ENCODE data around the gene LST1. TPM values are rescaled to one million over a fixed set of nuclear protein-coding genes. Genes with fewer than 3 reads are reported as not detected.
"Not testable (repeated sequence)": the region's sequence is repeated elsewhere in the genome, so short reads cannot be mapped to it uniquely, and the experiment has no call there.

LST1 gene
- polyA plus RNA-seq, 1 donor: 8.3 TPM

GRCh38 chr6:31581434-31582229 lies 4.4 kb upstream of the LST1 start:
- DNase-seq: no peak

GRCh38 chr6:31582230-31582643 lies 3.8 kb upstream of the LST1 start, which contains the start of gene LTB:
LTB (minus strand) TSS chr6:31582424; CDS start chr6:31582417, 7 bp downstream.
- no peak for DNase-seq

GRCh38 chr6:31585491-31585890 lies 586 bp upstream of the LST1 start:
- no peak for DNase-seq

GRCh38 chr6:31586599-31587281 lies 663 bp downstream of the LST1 start:
- DNase-seq: no peak

- DNase-seq: no peak
Measured at GRCh38 chr6:31587791-31588777, 2.0 kb downstream of the LST1 start.

GRCh38 chr6:31588871-31589650 lies 3.0 kb downstream of the LST1 start:
- DNase-seq: no peak

GRCh38 chr6:31590691-31591090 lies 4.6 kb downstream of the LST1 start:
- DNase-seq: not testable (repeated sequence)

- no peak for DNase-seq
Measured at GRCh38 chr6:31592396-31592771, 6.3 kb downstream of the LST1 start.

GRCh38 chr6:31597006-31597405 lies 10.9 kb downstream of the LST1 start:
- DNase-seq: no peak

GRCh38 chr6:31607317-31607716 lies 21.2 kb downstream of the LST1 start:
- no peak for DNase-seq

- no peak for DNase-seq
Measured at GRCh38 chr6:31609519-31610406, 23.7 kb downstream of the LST1 start.

GRCh38 chr6:31610968-31611367 lies 24.9 kb downstream of the LST1 start:
- DNase-seq: no peak

GRCh38 chr6:31614075-31614619 lies 28.1 kb downstream of the LST1 start:
- DNase-seq: no peak

- no peak for DNase-seq
Measured at GRCh38 chr6:31614684-31615578, 28.9 kb downstream of the LST1 start, which contains the start of gene AIF1. AIF1 (plus strand) TSS chr6:31615234; CDS start chr6:31615330, 96 bp downstream.

- no peak for DNase-seq
Measured at GRCh38 chr6:31615748-31616147, 29.7 kb downstream of the LST1 start.

- DNase-seq: no peak
Measured at GRCh38 chr6:31617010-31617409, 30.9 kb downstream of the LST1 start.

- DNase-seq: peak; percentile 99
Measured at GRCh38 chr6:31619805-31620585, 33.9 kb downstream of the LST1 start.

- peak; percentile 81 for DNase-seq
Measured at GRCh38 chr6:31620586-31621319, 34.7 kb downstream of the LST1 start, which contains the start of gene PRRC2A. PRRC2A (plus strand) TSS chr6:31620715; CDS start chr6:31622790, 2,075 bp downstream.
